Measurements from ENCODE around the gene ZP3.
"Not testable (repeated sequence)": the region's sequence is repeated elsewhere in the genome, so short reads cannot be mapped to it uniquely, and the experiment has no call there.

ZP3 gene

GRCh38 chr7:76476280-76476679 lies 51.5 kb downstream of the ZP3 start:
- not testable (repeated sequence) for H3K4me1 ChIP-seq (ENCODE audit: control insufficient read depth in 1 of 2, insufficient read depth in 2 of 2, low read length in 2 of 2); H3K9me3 ChIP-seq (ENCODE audit: control insufficient read depth in 1 of 2, low read length in 2 of 2); H3K27ac ChIP-seq (ENCODE audit: low read length); H3K27me3 ChIP-seq (ENCODE audit: low read depth, low read length); H3K36me3 ChIP-seq (ENCODE audit: control insufficient read depth in 1 of 2, insufficient read depth in 2 of 2, low read length in 2 of 2); H3K4me3 ChIP-seq (ENCODE audit: low read depth in 1 of 2, low read length in 2 of 2)

- not testable (repeated sequence) for H3K36me3 ChIP-seq (ENCODE audit: control insufficient read depth in 1 of 2, insufficient read depth in 2 of 2, low read length in 2 of 2); H3K27ac ChIP-seq (ENCODE audit: low read length); H3K4me1 ChIP-seq (ENCODE audit: control insufficient read depth in 1 of 2, insufficient read depth in 2 of 2, low read length in 2 of 2); H3K9me3 ChIP-seq (ENCODE audit: control insufficient read depth in 1 of 2, low read length in 2 of 2); H3K27me3 ChIP-seq (ENCODE audit: low read depth, low read length); H3K4me3 ChIP-seq (ENCODE audit: low read depth in 1 of 2, low read length in 2 of 2)
Observed at GRCh38 chr7:76476742-76477474, 52.2 kb downstream of the ZP3 start.

GRCh38 chr7:76479628-76480027 lies 54.9 kb downstream of the ZP3 start:
- H3K4me3 ChIP-seq (ENCODE audit: low read depth in 1 of 2, low read length in 2 of 2); H3K9me3 ChIP-seq (ENCODE audit: control insufficient read depth in 1 of 2, low read length in 2 of 2); H3K36me3 ChIP-seq (ENCODE audit: control insufficient read depth in 1 of 2, insufficient read depth in 2 of 2, low read length in 2 of 2); H3K4me1 ChIP-seq (ENCODE audit: control insufficient read depth in 1 of 2, insufficient read depth in 2 of 2, low read length in 2 of 2); H3K27me3 ChIP-seq (ENCODE audit: low read depth, low read length); H3K27ac ChIP-seq (ENCODE audit: low read length): not testable (repeated sequence)

- H3K4me3 ChIP-seq (ENCODE audit: low read depth in 1 of 2, low read length in 2 of 2); H3K27me3 ChIP-seq (ENCODE audit: low read depth, low read length); H3K27ac ChIP-seq (ENCODE audit: low read length); H3K4me1 ChIP-seq (ENCODE audit: control insufficient read depth in 1 of 2, insufficient read depth in 2 of 2, low read length in 2 of 2); H3K36me3 ChIP-seq (ENCODE audit: control insufficient read depth in 1 of 2, insufficient read depth in 2 of 2, low read length in 2 of 2); H3K9me3 ChIP-seq (ENCODE audit: control insufficient read depth in 1 of 2, low read length in 2 of 2): not testable (repeated sequence)
Observed at GRCh38 chr7:76480403-76481253, 55.9 kb downstream of the ZP3 start.

GRCh38 chr7:76482660-76483059 lies 57.9 kb downstream of the ZP3 start:
- not testable (repeated sequence) for H3K36me3 ChIP-seq (ENCODE audit: control insufficient read depth in 1 of 2, insufficient read depth in 2 of 2, low read length in 2 of 2); H3K9me3 ChIP-seq (ENCODE audit: control insufficient read depth in 1 of 2, low read length in 2 of 2); H3K27me3 ChIP-seq (ENCODE audit: low read depth, low read length); H3K4me3 ChIP-seq (ENCODE audit: low read depth in 1 of 2, low read length in 2 of 2); H3K4me1 ChIP-seq (ENCODE audit: control insufficient read depth in 1 of 2, insufficient read depth in 2 of 2, low read length in 2 of 2); H3K27ac ChIP-seq (ENCODE audit: low read length)

GRCh38 chr7:76483081-76483480 lies 58.3 kb downstream of the ZP3 start:
- H3K36me3 ChIP-seq (ENCODE audit: control insufficient read depth in 1 of 2, insufficient read depth in 2 of 2, low read length in 2 of 2); H3K9me3 ChIP-seq (ENCODE audit: control insufficient read depth in 1 of 2, low read length in 2 of 2); H3K4me3 ChIP-seq (ENCODE audit: low read depth in 1 of 2, low read length in 2 of 2); H3K27ac ChIP-seq (ENCODE audit: low read length); H3K27me3 ChIP-seq (ENCODE audit: low read depth, low read length); H3K4me1 ChIP-seq (ENCODE audit: control insufficient read depth in 1 of 2, insufficient read depth in 2 of 2, low read length in 2 of 2): not testable (repeated sequence)

GRCh38 chr7:76484456-76484855 lies 59.7 kb downstream of the ZP3 start:
- not testable (repeated sequence) for H3K27me3 ChIP-seq (ENCODE audit: low read depth, low read length); H3K4me1 ChIP-seq (ENCODE audit: control insufficient read depth in 1 of 2, insufficient read depth in 2 of 2, low read length in 2 of 2); H3K4me3 ChIP-seq (ENCODE audit: low read depth in 1 of 2, low read length in 2 of 2); H3K9me3 ChIP-seq (ENCODE audit: control insufficient read depth in 1 of 2, low read length in 2 of 2); H3K36me3 ChIP-seq (ENCODE audit: control insufficient read depth in 1 of 2, insufficient read depth in 2 of 2, low read length in 2 of 2); H3K27ac ChIP-seq (ENCODE audit: low read length)

- not testable (repeated sequence) for H3K27me3 ChIP-seq (ENCODE audit: low read depth, low read length); H3K27ac ChIP-seq (ENCODE audit: low read length); H3K4me1 ChIP-seq (ENCODE audit: control insufficient read depth in 1 of 2, insufficient read depth in 2 of 2, low read length in 2 of 2); H3K9me3 ChIP-seq (ENCODE audit: control insufficient read depth in 1 of 2, low read length in 2 of 2); H3K4me3 ChIP-seq (ENCODE audit: low read depth in 1 of 2, low read length in 2 of 2); H3K36me3 ChIP-seq (ENCODE audit: control insufficient read depth in 1 of 2, insufficient read depth in 2 of 2, low read length in 2 of 2)
Observed at GRCh38 chr7:76485822-76486610, 61.3 kb downstream of the ZP3 start.

GRCh38 chr7:76486618-76487017 lies 61.9 kb downstream of the ZP3 start:
- not testable (repeated sequence) for H3K4me3 ChIP-seq (ENCODE audit: low read depth in 1 of 2, low read length in 2 of 2); H3K4me1 ChIP-seq (ENCODE audit: control insufficient read depth in 1 of 2, insufficient read depth in 2 of 2, low read length in 2 of 2); H3K36me3 ChIP-seq (ENCODE audit: control insufficient read depth in 1 of 2, insufficient read depth in 2 of 2, low read length in 2 of 2); H3K27me3 ChIP-seq (ENCODE audit: low read depth, low read length); H3K9me3 ChIP-seq (ENCODE audit: control insufficient read depth in 1 of 2, low read length in 2 of 2); H3K27ac ChIP-seq (ENCODE audit: low read length)

GRCh38 chr7:76487969-76488368 lies 63.2 kb downstream of the ZP3 start:
- not testable (repeated sequence) for H3K27me3 ChIP-seq (ENCODE audit: low read depth, low read length); H3K9me3 ChIP-seq (ENCODE audit: control insufficient read depth in 1 of 2, low read length in 2 of 2); H3K27ac ChIP-seq (ENCODE audit: low read length); H3K4me3 ChIP-seq (ENCODE audit: low read depth in 1 of 2, low read length in 2 of 2); H3K4me1 ChIP-seq (ENCODE audit: control insufficient read depth in 1 of 2, insufficient read depth in 2 of 2, low read length in 2 of 2); H3K36me3 ChIP-seq (ENCODE audit: control insufficient read depth in 1 of 2, insufficient read depth in 2 of 2, low read length in 2 of 2)
